Caco-2 (cell line): ENCODE measurements around the gene TSPAN4. TPM values are rescaled to one million over a fixed set of nuclear protein-coding genes. Genes with fewer than 3 reads are reported as not detected.

Source experiments
- BruUV-seq: library from RNA; stranded (reverse); fragments of 400-500 nt; replicated peaks from 2 replicates; lab custom pipeline; 2021; lab: Mats Ljungman, UMichigan
- CTCF ChIA-PET: fragments of 300-600 bp; sonication (Branson Sonifier 250); formaldehyde crosslinking; loops from one replicate; lab custom pipeline; 2022; ENCODE audit warnings: antibody characterized with exemption; lab: Charles Lee
- POLR2A ChIA-PET: fragments of 300-600 bp; sonication (Branson Sonifier 250); formaldehyde crosslinking; loops from one replicate; lab custom pipeline; 2022; ENCODE audit warnings: antibody characterized with exemption; lab: Charles Lee
- DNase-seq, 2 experiments: peaks; one replicate each; pipeline versions ENCODE4 v3.0.0 to v3.0.0-alpha.2; 2020 to 2022
- H3K27me3 ChIP-seq: replicated peaks from 2 replicates; pipeline ENCODE4 v1.6.0; 2011; ENCODE audit warnings: low read length; ENCODE audit not compliant: control insufficient read depth, insufficient read depth
- H3K36me3 ChIP-seq: 2 replicates; pipeline ENCODE4 v1.5.1; 2011; ENCODE audit warnings: low read length; ENCODE audit not compliant: control insufficient read depth, insufficient read depth
- H3K4me1 ChIP-seq: fragments of 250-450 bp; sonication (Bioruptor Pico); 2 replicates; pipeline ENCODE4 v1.5.1; 2020; ENCODE audit warnings: mild to moderate bottlenecking
- H3K4me3 ChIP-seq: 2 replicates; pipeline ENCODE4 v1.5.1; 2011; ENCODE audit warnings: low read depth, mild to moderate bottlenecking, control low read depth, low read length
- H3K9me3 ChIP-seq: fragments of 250-450 bp; sonication (Bioruptor Pico); 2 replicates; pipeline ENCODE4 v1.5.1; 2020; ENCODE audit warnings: mild to moderate bottlenecking, moderate library complexity
- H3K27ac Mint-ChIP-seq: one replicate; pipeline ENCODE4 v1.8.0; 2022; ENCODE audit warnings: mixed read lengths; ENCODE audit not compliant: unreplicated experiment
- H3K27me3 Mint-ChIP-seq: one replicate; pipeline ENCODE4 v1.8.0; 2022; ENCODE audit warnings: mixed read lengths; ENCODE audit not compliant: insufficient read depth, unreplicated experiment
- H3K36me3 Mint-ChIP-seq: one replicate; pipeline ENCODE4 v1.8.0; 2022; ENCODE audit warnings: mild to moderate bottlenecking, mixed read lengths; ENCODE audit not compliant: insufficient read depth, unreplicated experiment
- H3K4me1 Mint-ChIP-seq: one replicate; pipeline ENCODE4 v1.8.0; 2022; ENCODE audit warnings: low read depth, mixed read lengths; ENCODE audit not compliant: unreplicated experiment
- H3K4me3 Mint-ChIP-seq: one replicate; pipeline ENCODE4 v1.8.0; 2022; ENCODE audit warnings: mild to moderate bottlenecking, moderate library complexity, mixed read lengths; ENCODE audit not compliant: unreplicated experiment
- H3K9me3 Mint-ChIP-seq: one replicate; pipeline ENCODE4 v1.8.0; 2022; ENCODE audit warnings: mixed read lengths; ENCODE audit not compliant: unreplicated experiment
- intact Hi-C: fragments of 100-400 bp; cut with micrococcal nuclease; formaldehyde crosslinking; loops from one replicate; pipeline ENCODE4 v1.10.0; 2022; ENCODE audit not compliant: unreplicated experiment
- total RNA-seq: library from RNA; stranded (reverse); gene quantifications from 2 replicates; pipeline ENCODE4 v1.2.3, GENCODE V29; 2022
- TF ChIP-seq, protein P1 (sequence below), 2 experiments: fragments of 200-600 bp in 1 of 2; IDR thresholded peaks; 1 replicate in 1 of 2; 2 replicates in 1 of 2; pipeline versions ENCODE4 v1.5.1 to v1.8.0; 2011 to 2022; ENCODE audit warnings: antibody characterized with exemption in 1 of 2, control low read depth in 1 of 2, inconsistent platforms in 1 of 2, low read depth in 1 of 2, low read length in 1 of 2, mild to moderate bottlenecking in 1 of 2, moderate library complexity in 1 of 2; ENCODE audit not compliant: insufficient read depth in 1 of 2, severe bottlenecking in 1 of 2, unreplicated experiment in 1 of 2

Gene TSPAN4
- total RNA-seq, 1 experiment from 2014 or later, result 95.9 TPM

DNA sequence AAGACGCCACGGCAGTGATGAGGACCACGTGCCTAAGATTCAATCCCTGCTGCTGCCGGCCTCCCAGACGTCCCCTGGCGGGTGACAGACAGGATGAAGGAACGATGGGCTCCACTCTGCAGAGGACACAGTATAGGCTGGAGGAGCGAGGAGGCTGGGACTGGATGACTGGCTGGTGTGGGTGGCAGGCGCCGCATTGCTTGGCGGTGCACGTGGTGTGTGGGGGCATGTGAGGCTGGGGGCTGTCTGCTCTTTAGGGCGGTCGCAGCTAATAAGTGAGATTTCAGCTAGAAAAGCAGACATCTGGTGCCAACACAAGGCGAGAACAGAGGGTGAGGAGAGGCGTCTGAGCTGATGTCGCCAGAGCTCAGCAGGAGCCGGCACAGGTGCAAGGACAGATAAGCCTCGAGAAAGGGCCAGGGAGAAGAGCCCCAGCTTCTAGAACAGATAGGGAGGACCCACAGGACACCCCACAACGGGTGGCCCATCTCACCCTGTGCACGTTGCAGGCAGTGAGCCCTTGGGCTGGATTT is 33.2 kb downstream of the TSPAN4 start:
- POLR2A ChIA-PET, result no interaction called here
- intact Hi-C loops, result no loop called here
- Histone ChIP-seq H3K4me1 (no peaks in the 10 kb centered on the region), H3K27me3 (no peaks in the 10 kb centered on the region), H3K9me3 (no peaks in the 10 kb centered on the region), H3K36me3 (peaks cover 1% of the 10 kb centered on the region; the same call in 1 of the 2 replicates), H3K4me3 (no peak overlapping the region)
- CTCF ChIA-PET, result no interaction called here
- TF ChIP-seq, protein P1, sequence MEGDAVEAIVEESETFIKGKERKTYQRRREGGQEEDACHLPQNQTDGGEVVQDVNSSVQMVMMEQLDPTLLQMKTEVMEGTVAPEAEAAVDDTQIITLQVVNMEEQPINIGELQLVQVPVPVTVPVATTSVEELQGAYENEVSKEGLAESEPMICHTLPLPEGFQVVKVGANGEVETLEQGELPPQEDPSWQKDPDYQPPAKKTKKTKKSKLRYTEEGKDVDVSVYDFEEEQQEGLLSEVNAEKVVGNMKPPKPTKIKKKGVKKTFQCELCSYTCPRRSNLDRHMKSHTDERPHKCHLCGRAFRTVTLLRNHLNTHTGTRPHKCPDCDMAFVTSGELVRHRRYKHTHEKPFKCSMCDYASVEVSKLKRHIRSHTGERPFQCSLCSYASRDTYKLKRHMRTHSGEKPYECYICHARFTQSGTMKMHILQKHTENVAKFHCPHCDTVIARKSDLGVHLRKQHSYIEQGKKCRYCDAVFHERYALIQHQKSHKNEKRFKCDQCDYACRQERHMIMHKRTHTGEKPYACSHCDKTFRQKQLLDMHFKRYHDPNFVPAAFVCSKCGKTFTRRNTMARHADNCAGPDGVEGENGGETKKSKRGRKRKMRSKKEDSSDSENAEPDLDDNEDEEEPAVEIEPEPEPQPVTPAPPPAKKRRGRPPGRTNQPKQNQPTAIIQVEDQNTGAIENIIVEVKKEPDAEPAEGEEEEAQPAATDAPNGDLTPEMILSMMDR (IDR thresholded peaks at IDR 0.05; ENCODE audit: insufficient read depth in 1 of 2, low read depth in 1 of 2, low read length in 1 of 2, severe bottlenecking in 1 of 2, unreplicated experiment in 1 of 2), result no peak
- Mint-ChIP-seq H3K36me3 (peaks cover 59% of the 10 kb centered on the region), H3K27me3 (no peaks in the 10 kb centered on the region), H3K27ac (no peak overlapping the region), H3K9me3 (no peaks in the 10 kb centered on the region), H3K4me3 (no peak overlapping the region), H3K4me1 (no peaks in the 10 kb centered on the region)
- BruUV-seq, result no TSS peak
- no peak for DNase-seq

DNA sequence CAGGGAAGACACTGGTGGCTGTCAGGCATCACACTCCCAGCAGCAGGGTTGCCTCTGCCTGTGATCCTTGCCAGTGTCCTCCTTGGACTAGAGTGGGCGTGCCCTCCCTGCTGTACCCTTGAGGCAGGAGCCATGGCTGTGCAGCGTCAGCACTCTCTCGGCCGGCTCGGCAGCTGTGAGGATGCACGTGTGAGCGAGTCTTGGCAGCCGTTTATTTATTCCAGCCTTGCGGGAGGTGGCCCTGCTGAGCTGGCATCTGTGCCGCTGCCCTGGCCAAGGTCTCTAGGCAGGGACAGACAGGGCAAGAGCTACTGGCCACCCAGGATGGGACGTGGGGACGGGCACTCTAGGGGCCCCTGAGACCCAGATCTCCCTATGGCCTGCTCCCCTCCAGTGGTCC is 33.9 kb downstream of the TSPAN4 start:
- no peaks in the 10 kb centered on the region for H3K9me3 ChIP-seq
- Mint-ChIP-seq H3K9me3 (no peaks in the 10 kb centered on the region), H3K27me3 (no peaks in the 10 kb centered on the region), H3K4me3 (no peak overlapping the region), H3K36me3 (peaks cover 57% of the 10 kb centered on the region), H3K27ac (no peak overlapping the region), H3K4me1 (no peaks in the 10 kb centered on the region)
- intact Hi-C loops, result no loop called here
- H3K27me3 ChIP-seq, result no peaks in the 10 kb centered on the region
- H3K36me3 ChIP-seq, result peaks cover 1% of the 10 kb centered on the region; the same call in 1 of the 2 replicates
- H3K4me3 ChIP-seq, result no peak overlapping the region
- BruUV-seq, result no TSS peak
- no peaks in the 10 kb centered on the region for H3K4me1 ChIP-seq
- DNase-seq, result no peak
- POLR2A ChIA-PET, result no interaction called here
- TF ChIP-seq, protein P1 (IDR thresholded peaks at IDR 0.05; ENCODE audit: insufficient read depth in 1 of 2, low read depth in 1 of 2, low read length in 1 of 2, severe bottlenecking in 1 of 2, unreplicated experiment in 1 of 2), result no peak
- CTCF ChIA-PET, result no interaction called here

DNA sequence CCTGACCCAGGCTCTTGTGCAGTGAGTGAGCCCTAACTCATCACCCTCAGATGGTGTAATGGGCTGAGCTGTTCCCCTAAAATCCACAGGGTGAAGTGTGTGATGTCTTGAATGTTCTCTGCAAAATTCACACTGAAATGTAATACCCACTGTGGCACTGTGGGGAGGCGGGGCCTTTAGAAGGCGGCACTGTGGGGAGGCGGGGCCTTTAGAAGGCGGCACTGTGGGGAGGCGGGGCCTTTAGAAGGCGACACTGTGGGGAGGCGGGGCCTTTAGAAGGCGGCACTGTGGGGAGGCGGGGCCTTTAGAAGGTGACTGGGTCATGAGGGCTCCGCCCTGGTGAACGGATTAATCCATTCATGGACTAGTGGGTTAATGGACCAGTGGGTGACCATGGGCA is 34.9 kb downstream of the TSPAN4 start:
- no peak overlapping the region for H3K4me3 Mint-ChIP-seq
- peaks cover 57% of the 10 kb centered on the region for H3K36me3 Mint-ChIP-seq

More for the DNA sequence above, 34.9 kb downstream of the TSPAN4 start:
- Histone ChIP-seq H3K27me3 (no peaks in the 10 kb centered on the region), H3K4me1 (no peaks in the 10 kb centered on the region), H3K9me3 (no peaks in the 10 kb centered on the region), H3K36me3 (peaks cover 1% of the 10 kb centered on the region; the same call in 1 of the 2 replicates), H3K4me3 (no peak overlapping the region)
- TF ChIP-seq, protein P1 (IDR thresholded peaks at IDR 0.05; ENCODE audit: insufficient read depth in 1 of 2, low read depth in 1 of 2, low read length in 1 of 2, severe bottlenecking in 1 of 2, unreplicated experiment in 1 of 2), result no peak
- intact Hi-C loops, result no loop called here
- Mint-ChIP-seq H3K9me3 (no peaks in the 10 kb centered on the region), H3K27me3 (no peaks in the 10 kb centered on the region), H3K27ac (no peak overlapping the region), H3K4me1 (no peaks in the 10 kb centered on the region)
- DNase-seq, result peak in 1 of 2 experiments; percentile 52
- BruUV-seq, result no TSS peak
- ChIA-PET CTCF (interaction anchor here (0.5 kb wide), 1 partner anchor 79 kb away, joined by 3 read pairs; no protein-coding TSS in a partner anchor), POLR2A (interaction anchor here (0.6 kb wide), 1 partner anchor 75 kb away, joined by 3 read pairs; no protein-coding TSS in a partner anchor)
